Loucy (cell line): ENCODE data around the gene MAP1A.

Experiments
- EZH2phosphoT487 ChIP-seq: fragments of 200-600 bp; IDR thresholded peaks from 2 replicates; pipeline ENCODE4 v1.6.1; 2018; ENCODE audit warnings: antibody characterized with exemption, mild to moderate bottlenecking, moderate library complexity, borderline replicate concordance
- TF ChIP-seq, protein P1 (sequence below): fragments of 200-600 bp; sonication (generic); conservative IDR thresholded peaks from 2 replicates; pipeline ENCODE4 v1.5.1; 2014; ENCODE audit warnings: mild to moderate bottlenecking, antibody characterized with exemption, low read length

- TF ChIP-seq, protein P1, sequence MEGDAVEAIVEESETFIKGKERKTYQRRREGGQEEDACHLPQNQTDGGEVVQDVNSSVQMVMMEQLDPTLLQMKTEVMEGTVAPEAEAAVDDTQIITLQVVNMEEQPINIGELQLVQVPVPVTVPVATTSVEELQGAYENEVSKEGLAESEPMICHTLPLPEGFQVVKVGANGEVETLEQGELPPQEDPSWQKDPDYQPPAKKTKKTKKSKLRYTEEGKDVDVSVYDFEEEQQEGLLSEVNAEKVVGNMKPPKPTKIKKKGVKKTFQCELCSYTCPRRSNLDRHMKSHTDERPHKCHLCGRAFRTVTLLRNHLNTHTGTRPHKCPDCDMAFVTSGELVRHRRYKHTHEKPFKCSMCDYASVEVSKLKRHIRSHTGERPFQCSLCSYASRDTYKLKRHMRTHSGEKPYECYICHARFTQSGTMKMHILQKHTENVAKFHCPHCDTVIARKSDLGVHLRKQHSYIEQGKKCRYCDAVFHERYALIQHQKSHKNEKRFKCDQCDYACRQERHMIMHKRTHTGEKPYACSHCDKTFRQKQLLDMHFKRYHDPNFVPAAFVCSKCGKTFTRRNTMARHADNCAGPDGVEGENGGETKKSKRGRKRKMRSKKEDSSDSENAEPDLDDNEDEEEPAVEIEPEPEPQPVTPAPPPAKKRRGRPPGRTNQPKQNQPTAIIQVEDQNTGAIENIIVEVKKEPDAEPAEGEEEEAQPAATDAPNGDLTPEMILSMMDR: no peak
- TF ChIP-seq EZH2phosphoT487: no peak
Measured at GRCh38 chr15:43489191-43489590, 28.2 kb upstream of the MAP1A start.
